Measurements from ENCODE around the gene SCAI. TPM values are rescaled to one million over a fixed set of nuclear protein-coding genes. Genes with fewer than 3 reads are reported as not detected.
"Not testable (repeated sequence)": the region's sequence is repeated elsewhere in the genome, so short reads cannot be mapped to it uniquely, and the experiment has no call there.

Gene SCAI
- total RNA-seq, 1 donor from 2014 or later = 8.1 TPM

DNA sequence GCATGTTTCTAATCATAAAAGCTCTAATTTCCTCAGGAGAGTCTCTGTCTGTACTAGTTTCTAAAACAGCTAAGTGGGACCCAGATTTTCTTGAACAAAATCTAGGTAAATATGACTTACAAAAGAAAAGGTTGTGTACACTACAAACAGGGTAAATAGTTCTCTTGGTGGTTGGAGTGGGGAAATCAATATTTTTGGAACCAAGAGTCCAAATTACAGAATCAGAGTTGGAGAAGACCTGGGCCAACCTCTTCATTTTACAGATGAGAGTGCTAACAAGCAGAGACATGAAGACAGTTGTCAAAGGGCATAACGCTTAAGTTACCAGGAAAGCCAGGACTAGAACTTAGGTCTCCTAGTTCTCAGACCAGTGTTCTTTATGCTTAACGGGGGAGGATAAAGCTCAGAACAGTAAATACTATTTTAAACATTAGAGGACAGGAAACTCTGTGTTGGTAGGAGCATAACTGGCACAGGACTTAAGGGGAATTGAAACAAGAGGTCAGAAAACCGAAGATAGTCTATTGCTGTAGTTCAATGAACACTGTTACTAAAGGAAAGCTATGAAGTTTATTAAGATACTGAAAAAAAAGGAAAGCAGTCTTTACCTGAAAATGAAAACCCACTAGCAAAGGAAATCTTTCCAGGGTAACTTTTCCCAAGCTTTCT lies 193.1 kb downstream of the SCAI start:
- no peak for DNase-seq (ENCODE audit: extremely low read depth, low read depth, low spot score)

DNA sequence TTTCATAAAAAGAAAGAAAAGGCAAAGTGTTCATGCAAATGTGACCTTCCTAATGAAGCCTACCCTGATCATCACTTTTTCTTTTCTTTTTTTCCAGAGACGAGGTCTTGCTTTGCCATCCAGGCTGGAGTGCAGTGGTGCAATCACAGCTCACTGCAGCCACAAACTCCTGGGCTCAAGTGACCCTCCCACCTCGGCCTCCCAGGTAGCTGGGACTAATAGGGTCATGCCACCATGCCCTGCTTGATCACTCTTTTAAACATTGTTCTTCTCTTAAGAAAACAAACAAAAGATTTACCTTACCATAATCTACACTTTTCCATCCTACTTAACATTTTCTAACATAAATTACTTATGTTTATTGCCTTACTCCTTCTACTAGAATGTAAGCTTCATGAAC lies 193.9 kb downstream of the SCAI start:
- no peak for DNase-seq (ENCODE audit: extremely low read depth, low read depth, low spot score)

DNA sequence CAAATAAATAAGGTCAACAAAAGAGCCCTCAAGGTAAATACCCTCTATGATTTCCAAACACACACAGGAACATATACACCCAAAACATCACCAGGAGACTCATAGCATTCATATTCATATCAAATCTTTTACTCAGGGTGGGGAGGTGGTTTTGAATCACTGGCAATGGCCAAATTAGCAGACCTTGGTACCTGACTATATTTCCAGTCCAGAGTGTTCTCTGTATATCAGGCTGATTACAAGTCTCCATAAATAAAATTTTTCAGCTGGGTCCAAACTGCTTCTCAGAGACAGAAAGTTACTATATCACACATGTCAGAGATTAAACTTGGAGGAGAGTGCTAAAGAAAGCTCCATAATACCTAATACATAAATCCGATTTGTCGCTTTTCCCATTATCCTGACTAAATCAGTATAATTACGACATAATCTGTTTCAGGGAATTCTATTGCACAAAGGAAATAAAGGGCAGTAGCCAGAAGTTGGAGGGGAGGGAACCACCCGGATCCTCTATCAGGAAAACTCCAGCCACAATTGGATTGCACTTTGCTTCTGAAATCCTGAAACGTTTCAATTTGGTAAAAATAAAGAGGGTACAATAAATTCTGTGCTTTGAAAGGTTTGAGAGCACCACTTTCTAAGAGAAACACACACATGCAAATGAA lies 195.5 kb downstream of the SCAI start:
- no peak for DNase-seq (ENCODE audit: extremely low read depth, low read depth, low spot score)

DNA sequence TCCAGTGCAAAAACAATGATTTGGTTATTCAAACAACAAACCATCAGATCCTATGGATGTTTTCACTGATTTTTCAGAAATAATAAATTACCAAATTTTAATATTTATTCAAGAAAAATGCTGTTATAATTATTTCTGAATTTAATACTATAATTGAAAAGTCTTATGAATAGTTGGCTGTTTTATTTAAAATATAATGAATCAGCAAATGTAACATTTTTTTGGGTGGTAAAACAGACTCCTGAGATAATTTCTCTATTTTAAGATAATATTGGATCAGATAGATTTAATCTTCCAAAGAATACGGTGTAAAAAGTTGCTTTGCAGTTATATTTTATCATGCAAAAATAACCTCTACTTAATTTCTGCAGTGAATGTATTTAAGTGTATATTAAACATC lies 197.2 kb downstream of the SCAI start:
- DNase-seq (ENCODE audit: extremely low read depth, low read depth, low spot score) = no peak

DNA sequence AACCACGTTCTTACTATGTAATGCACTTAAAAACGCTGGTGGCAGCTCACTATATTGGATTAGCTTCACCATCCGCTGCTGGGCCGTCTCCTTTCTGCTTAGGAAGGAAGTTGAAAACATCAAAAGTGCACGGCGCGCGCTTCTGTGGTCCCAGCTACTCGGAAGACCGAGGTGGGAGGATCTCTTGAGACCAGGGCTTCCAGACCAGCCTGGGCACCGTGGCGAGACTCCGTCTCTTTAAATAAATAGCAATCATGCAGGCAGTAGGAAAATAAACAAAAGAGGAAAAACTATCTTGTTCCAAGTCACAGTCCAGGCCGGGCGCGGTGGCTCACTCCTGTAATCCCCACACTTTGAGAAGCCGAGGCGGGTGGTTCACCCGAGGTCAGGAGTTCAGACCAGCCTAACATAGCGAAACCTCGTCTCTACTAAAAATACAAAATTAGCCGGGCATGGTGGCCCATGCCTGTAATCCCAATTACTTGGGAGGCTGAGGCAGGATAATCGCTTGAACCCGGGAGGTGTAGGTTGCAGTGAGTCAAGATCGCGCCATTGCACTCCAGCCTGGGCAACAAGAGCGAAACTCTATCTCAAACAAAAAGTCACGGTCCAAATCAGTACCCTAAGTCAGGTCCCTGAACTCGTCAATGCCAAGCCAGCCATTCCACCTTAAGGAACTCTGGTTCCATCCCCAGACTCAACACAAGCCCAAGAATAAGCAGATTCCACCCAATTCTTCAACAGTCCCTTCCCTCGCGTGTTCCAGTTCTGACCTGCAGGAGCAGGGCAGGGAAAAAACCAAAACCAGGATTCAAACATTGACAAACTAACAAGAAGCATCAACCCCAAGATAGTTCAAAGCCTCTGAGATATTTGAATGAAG lies 201.4 kb downstream of the SCAI start:
- DNase-seq (ENCODE audit: extremely low read depth, low read depth, low spot score) = peak; percentile 29

DNA sequence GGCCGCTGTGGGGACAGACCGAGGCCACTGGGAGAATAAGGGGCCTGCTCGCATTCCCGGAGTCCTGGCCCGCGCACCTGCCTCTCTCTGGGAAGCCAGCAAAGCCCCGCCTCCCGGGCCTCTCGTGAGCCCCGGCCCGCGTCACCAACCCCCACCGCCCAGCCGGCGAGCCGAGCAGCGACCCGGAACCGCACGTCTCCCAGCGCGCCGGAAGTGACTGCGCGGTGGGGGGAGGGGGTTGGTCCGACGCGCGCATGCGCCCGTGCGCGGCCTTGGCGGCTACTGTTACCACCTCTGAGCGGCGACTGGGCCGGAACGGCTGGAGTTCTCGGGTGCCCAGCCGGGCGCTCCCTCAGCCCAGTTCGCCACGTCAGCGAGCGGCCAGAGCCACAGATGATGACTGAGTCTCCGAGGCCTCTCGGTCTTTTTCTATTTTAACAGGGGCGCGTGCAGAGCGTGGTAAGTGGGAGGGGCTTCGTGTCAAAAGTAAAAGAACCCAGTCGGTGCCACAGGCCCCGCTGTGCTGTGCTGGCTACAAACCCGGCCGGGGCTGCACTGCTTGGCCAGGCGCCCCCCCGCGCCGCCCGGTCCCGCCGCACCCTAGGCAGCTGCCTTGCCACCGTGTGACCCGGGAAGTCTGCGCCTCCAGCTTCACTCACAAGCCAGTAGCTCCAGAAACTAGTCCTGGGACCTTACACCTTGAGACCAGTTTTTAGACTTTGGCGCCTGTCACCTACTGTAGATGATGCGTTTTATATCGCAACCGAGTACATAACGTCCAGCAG lies 202.2 kb downstream of the SCAI start, which contains the start of gene GOLGA1:
TSS of gene GOLGA1 (minus strand) at position 190 of the 785 bp plus-strand sequence. CDS start 2,372 bp downstream, outside the sequence.
- DNase-seq (ENCODE audit: extremely low read depth, low read depth, low spot score) = peak; percentile 34

DNA sequence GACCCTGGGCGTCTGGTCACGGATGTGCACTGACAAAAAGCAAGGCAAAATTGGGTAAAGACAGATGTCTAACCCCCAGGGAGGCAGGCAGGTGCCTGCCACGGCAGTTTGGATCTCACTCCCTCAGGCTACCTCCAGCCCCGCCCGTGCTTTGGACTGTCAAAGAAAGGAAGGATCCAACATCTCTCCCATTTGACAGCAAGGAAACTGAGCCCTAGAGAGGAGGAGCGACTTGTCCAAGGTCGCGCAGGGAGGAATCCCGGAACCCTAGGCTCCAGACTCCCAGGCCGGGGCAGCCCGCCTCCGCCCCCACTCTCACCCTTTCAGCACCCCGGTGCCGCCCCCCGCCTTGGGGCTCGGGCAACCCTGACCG lies 202.8 kb downstream of the SCAI start:
- DNase-seq (ENCODE audit: extremely low read depth, low read depth, low spot score) = no peak

DNA sequence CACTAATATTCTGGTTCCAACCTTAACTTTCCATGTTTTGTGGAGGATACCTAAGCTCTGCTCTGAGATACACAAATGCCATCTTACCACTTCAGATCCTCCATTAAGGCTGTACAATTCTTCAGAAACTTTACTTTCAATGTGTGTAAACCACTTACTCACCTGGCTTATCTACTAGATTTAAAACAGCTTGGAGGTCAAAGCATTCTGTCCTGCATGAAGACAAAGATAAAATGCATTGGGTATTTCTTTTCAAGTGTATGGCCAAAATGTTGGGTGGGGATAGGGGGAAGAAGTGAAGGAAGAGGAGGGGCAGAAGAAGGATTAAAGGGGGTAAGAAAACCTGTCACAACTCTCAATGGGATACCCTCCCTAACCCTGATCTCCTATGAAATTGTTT lies 203.4 kb downstream of the SCAI start:
- DNase-seq (ENCODE audit: extremely low read depth, low read depth, low spot score) = no peak

DNA sequence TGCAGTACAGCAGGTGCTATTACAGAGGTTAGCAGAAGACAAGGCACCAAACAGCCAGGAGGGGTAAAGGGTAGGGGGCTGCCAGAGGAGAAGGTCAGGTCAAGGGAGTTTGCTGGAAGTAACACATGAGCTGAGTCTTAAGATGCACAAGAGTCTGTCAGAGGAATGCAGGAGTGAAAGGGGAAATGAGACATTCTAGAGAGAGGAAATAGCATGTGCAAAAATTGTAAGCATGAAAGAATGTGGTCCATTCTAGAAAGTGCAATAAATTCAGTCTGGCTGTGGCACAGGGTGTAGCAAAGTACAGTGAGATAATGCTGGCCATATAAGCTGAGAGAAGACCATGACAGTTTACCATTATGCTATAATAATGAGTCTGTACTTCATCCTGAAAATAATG lies 209.0 kb downstream of the SCAI start:
- DNase-seq (ENCODE audit: extremely low read depth, low read depth, low spot score) = peak; percentile 22

DNA sequence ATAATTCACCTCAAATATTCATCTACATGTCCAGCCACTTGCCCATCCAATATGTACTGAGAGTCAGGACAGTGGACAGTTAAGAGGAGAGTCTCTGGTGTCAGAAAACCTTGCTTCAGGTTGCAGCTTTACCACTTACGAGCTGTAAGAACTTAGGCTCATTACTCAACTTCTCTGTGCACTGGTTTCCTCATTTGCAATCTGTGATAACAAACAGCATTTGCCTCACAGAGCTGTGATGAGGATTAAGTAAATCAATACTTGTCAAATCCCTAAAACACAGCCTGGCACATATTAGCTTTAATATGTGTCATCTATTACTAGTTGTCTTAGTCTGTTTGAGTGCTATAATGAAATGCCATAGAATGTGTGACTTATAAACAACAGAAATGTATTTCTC lies 211.0 kb downstream of the SCAI start:
- no peak for DNase-seq (ENCODE audit: extremely low read depth, low read depth, low spot score)

DNA sequence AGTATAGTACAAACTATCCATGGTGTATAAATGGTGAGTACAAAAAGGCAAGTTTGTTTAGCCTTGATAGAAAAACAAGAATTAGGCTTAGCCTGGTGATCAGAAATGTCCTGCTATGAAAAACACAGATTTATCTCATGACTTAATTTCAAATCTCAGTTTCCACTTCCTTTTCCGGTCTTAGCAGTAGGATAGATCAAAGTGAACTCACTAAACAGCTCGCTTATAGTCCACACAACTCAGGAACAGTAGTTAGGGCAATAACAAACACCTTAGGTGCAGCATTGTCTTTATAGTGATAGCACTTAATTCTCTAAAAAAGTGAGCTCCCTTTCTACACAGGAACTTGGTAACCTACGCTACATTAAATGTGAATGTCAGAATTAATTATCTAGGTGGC lies 213.9 kb downstream of the SCAI start:
- DNase-seq (ENCODE audit: extremely low read depth, low read depth, low spot score) = no peak

DNA sequence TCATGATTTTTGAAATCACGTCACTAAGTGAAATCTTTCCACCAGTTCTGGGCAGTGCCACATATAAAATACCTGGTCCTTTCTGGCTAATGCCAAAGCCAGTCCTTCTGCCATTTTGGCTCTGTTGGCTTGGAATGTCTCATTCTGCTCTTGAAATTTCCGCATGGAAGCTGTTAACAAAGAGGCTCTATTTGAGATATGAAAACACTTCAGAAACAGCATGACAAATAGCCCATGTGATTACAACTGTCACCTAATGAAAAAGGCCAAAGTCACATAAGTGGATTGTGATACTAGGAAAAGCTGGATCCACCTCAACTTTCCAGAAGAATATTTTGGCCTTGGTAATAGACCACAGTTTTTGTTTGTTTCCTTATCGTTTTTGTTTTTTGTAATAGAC lies 215.2 kb downstream of the SCAI start:
- DNase-seq (ENCODE audit: extremely low read depth, low read depth, low spot score) = no peak

DNA sequence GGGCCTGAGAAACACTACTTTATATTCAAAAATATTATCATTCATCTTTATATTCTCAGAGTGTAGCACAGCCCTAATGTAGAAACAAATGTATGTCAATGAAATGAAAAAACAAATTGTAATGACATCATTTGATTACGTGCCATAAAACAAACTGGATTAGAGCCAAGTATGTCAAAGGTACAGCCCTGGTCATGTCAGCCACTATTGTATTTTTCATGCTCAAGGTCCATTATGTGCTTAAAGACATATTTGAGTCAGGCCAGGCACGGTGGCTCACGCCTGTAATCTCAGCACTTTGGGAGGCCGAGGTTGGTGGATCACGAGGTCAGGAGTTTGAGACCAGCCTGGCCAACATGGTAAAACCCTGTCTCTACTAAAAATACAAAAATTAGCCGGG lies 222.9 kb downstream of the SCAI start:
- DNase-seq (ENCODE audit: extremely low read depth, low read depth, low spot score) = not testable (repeated sequence)

DNA sequence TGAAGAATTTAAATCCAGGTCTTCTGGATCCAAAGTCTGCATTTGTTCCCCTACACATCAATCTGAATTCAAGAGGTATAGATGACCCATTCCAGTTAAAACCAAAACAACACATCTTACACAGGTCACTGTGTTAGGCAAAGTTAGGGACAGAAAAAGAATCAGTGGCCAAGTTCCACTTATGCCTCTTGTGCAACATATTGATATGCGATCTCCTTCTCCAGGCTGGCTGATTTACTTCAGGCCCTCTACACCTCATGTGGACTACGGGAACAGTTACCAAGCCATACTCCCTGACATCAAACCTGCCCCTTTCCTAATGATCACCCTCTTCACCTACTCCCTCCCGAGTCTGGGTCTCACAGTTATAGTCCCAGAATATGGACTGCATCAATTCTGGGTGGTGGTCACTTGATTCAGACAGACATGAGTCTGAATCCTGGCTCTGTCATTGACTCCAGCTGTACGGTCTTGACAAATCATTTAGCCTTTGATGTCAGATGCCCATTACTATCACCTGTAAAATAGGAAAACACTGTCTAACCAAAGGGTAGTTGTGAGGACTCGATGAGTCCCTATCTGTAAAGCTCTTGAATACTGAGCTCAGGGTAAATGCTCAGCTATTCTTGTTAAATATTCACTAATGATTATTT lies 228.4 kb downstream of the SCAI start:
- DNase-seq (ENCODE audit: extremely low read depth, low read depth, low spot score) = no peak

DNA sequence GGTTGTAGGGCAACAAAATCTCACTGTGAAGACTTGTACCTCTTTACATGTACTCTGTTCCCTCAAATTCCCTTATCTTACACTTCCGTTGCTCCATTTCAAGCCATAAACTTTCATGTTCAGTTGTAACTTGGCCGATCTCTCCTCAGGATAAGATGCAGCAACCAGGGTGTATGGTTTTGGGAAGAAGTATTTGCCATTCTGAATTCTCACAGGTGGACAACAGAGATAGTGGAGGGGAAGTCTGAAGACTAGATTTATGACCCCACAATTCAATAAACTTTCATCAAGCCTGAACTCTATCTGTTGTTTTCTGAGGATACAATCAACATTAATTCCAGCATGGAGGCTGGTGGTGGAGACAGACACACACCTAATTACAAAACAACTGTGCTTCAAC lies 229.9 kb downstream of the SCAI start:
- DNase-seq (ENCODE audit: extremely low read depth, low read depth, low spot score) = no peak

DNA sequence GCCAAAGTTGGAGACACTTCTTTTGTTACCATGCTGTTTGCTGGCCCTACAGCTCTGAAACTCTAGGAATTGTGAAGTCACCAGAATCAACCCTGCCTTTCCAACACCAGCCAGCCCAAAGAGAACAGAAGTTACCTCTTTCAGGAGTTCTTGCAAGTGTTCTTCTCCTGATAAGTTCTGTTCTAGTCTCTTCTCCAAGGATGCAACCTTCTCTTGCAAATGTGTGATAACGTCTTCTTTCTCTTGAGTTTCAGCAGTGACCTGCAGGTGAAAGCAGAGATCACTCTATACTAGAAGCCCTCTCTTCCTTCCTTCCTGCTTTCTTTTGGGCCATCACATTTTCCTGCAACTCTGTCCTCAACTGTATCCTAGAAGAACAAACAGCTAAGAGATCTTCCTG lies 231.6 kb downstream of the SCAI start:
- no peak for DNase-seq (ENCODE audit: extremely low read depth, low read depth, low spot score)

DNA sequence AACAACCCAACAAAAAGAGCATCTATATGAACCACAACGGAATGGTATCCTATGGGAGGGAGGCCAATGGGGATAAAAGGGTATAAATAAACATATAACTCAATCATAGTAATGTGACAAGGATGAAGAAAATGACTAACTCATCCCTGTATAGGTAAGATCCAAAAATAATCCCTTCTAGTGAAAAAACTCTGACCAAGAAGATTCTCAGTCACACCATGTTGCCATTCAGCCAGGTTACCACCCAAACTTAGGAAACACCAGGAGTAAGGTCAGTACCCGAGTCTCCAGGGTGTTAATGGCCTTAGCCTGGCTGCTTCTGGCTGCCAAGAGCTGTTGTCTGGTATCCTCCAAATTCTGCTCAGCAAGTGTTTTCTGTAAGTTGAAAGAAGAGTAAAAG lies 235.2 kb downstream of the SCAI start:
- DNase-seq (ENCODE audit: extremely low read depth, low read depth, low spot score) = no peak

DNA sequence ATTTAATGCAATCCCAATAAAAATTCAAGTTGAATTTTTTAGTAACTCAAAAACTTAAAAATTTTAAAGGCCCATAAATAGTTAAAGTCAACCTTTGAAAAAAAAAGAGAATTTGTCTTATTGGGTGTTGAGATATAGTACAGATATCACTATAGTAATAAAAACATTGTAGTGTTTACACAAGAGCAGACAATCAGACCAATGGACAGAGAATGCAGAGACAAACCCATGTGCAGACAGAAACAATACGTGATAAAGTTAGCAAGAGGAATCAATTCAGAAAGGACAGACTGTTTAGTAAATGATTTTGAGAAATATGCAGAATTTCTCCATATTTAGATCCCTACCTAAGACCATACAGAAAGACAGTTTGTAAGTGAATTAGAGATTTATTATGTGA lies 236.4 kb downstream of the SCAI start:
- DNase-seq (ENCODE audit: extremely low read depth, low read depth, low spot score) = no peak

DNA sequence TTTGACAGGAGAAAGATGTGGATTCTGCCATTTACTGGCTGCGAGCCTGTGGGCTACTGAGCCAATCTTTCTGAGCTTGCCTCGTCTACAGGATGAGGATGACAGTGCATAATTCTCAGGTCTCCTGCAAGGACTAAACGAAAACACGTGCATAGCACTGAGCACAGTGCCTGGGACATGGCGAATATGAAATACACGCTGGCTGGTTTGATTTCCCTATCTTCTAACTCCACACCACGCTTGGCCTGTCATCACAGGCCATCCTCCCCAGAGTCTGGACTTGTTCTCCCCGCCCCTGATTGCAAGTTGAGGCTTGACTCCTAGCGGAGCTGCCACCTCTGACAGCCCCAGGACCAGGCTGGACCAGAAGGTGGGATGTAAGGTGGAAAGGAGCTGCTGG lies 243.5 kb downstream of the SCAI start:
- no peak for DNase-seq (ENCODE audit: extremely low read depth, low read depth, low spot score)

Measured in glomerular endothelial cell (primary cell).